ENCODE data around the gene KCTD11. TPM values are rescaled to one million over a fixed set of nuclear protein-coding genes. Genes with fewer than 3 reads are reported as not detected.

Gene KCTD11
- total and polyA plus RNA-seq, 2 experiments from 2014 or later: 2.2 to 7.7 TPM

DNA sequence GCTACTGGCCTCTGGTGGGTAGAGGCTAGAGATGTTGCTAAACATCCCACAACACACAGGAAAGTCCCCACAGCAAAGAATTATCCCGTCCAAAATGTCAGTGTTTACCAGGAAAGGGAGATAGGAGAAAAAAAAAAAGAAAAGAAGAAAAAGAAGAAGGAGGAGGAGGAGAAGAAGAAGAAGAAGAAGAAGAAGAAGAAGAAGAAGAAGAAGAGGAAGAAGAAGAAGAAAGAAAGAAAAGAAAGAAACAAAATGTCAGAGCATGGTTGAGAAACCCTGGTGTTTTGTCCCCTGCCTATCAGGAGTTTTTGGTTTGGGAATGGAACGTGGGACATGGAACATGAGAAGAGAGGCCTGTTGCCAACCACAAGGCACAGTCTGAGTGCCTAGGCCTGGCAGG lies 5.4 kb downstream of the KCTD11 start (continued):
- TF ChIP-seq, protein P1, sequence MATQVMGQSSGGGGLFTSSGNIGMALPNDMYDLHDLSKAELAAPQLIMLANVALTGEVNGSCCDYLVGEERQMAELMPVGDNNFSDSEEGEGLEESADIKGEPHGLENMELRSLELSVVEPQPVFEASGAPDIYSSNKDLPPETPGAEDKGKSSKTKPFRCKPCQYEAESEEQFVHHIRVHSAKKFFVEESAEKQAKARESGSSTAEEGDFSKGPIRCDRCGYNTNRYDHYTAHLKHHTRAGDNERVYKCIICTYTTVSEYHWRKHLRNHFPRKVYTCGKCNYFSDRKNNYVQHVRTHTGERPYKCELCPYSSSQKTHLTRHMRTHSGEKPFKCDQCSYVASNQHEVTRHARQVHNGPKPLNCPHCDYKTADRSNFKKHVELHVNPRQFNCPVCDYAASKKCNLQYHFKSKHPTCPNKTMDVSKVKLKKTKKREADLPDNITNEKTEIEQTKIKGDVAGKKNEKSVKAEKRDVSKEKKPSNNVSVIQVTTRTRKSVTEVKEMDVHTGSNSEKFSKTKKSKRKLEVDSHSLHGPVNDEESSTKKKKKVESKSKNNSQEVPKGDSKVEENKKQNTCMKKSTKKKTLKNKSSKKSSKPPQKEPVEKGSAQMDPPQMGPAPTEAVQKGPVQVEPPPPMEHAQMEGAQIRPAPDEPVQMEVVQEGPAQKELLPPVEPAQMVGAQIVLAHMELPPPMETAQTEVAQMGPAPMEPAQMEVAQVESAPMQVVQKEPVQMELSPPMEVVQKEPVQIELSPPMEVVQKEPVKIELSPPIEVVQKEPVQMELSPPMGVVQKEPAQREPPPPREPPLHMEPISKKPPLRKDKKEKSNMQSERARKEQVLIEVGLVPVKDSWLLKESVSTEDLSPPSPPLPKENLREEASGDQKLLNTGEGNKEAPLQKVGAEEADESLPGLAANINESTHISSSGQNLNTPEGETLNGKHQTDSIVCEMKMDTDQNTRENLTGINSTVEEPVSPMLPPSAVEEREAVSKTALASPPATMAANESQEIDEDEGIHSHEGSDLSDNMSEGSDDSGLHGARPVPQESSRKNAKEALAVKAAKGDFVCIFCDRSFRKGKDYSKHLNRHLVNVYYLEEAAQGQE (IDR thresholded peaks at IDR 0.05; ENCODE audit: unreplicated experiment): no peak
- TF ChIP-seq, protein P2, sequence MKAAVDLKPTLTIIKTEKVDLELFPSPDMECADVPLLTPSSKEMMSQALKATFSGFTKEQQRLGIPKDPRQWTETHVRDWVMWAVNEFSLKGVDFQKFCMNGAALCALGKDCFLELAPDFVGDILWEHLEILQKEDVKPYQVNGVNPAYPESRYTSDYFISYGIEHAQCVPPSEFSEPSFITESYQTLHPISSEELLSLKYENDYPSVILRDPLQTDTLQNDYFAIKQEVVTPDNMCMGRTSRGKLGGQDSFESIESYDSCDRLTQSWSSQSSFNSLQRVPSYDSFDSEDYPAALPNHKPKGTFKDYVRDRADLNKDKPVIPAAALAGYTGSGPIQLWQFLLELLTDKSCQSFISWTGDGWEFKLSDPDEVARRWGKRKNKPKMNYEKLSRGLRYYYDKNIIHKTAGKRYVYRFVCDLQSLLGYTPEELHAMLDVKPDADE (IDR thresholded peaks at IDR 0.05): no peak
- TF ChIP-seq EZH2phosphoT487 (IDR thresholded peaks at IDR 0.05; ENCODE audit: unreplicated experiment): no peak
- TF ChIP-seq ZNF331 (CRISPR knock-in tag; IDR thresholded peaks at IDR 0.05; ENCODE audit: low read depth): no peak
- no peak for TF ChIP-seq CREB1 (CRISPR knock-in tag; IDR thresholded peaks at IDR 0.05; ENCODE audit: low read depth)

DNA sequence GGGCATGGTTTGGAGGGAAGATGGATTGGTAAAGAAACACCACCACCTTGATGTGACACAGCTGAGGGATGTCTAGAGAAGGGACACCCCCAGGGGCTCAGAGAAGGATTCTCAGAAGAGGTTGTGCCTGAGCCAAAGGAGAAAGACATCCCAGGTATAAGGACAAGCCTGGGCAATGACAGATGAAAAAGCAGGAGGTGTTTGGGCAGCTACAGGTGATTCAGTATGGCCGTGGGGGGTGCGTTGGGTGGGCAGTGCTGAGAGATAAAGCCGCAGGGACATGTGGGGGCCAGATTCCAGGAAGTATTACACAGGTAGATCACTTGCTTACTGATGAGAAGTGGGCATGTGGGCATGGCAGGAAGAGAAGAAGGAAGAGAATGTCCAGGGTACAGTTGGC lies 9.9 kb downstream of the KCTD11 start:
- no peak overlapping the region for H3K4me2 ChIP-seq
- H2AFZ ChIP-seq: no peak overlapping the region
- TF ChIP-seq, protein P2 (IDR thresholded peaks at IDR 0.05): no peak
- TF ChIP-seq, protein P3, sequence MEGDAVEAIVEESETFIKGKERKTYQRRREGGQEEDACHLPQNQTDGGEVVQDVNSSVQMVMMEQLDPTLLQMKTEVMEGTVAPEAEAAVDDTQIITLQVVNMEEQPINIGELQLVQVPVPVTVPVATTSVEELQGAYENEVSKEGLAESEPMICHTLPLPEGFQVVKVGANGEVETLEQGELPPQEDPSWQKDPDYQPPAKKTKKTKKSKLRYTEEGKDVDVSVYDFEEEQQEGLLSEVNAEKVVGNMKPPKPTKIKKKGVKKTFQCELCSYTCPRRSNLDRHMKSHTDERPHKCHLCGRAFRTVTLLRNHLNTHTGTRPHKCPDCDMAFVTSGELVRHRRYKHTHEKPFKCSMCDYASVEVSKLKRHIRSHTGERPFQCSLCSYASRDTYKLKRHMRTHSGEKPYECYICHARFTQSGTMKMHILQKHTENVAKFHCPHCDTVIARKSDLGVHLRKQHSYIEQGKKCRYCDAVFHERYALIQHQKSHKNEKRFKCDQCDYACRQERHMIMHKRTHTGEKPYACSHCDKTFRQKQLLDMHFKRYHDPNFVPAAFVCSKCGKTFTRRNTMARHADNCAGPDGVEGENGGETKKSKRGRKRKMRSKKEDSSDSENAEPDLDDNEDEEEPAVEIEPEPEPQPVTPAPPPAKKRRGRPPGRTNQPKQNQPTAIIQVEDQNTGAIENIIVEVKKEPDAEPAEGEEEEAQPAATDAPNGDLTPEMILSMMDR (conservative IDR thresholded peaks at IDR 0.05; ENCODE audit: low read depth in 2 of 2): no peak
- TF ChIP-seq POLR2AphosphoS5 (IDR thresholded peaks at IDR 0.05; ENCODE audit: low read depth) (no peak), JUNB (IDR thresholded peaks at IDR 0.05; ENCODE audit: unreplicated experiment) (no peak), STAT1 (IDR thresholded peaks at IDR 0.05; ENCODE audit: unreplicated experiment) (no peak), CREB1 (CRISPR knock-in tag; IDR thresholded peaks at IDR 0.05; ENCODE audit: low read depth) (no peak), EZH2phosphoT487 (IDR thresholded peaks at IDR 0.05; ENCODE audit: unreplicated experiment) (no peak), NANOG (IDR thresholded peaks at IDR 0.05; ENCODE audit: borderline replicate concordance) (no peak), ZNF331 (CRISPR knock-in tag; IDR thresholded peaks at IDR 0.05; ENCODE audit: low read depth) (no peak), EZH2 (IDR thresholded peaks at IDR 0.05; ENCODE audit: low read depth, unreplicated experiment) (no peak)
- TF ChIP-seq, protein P1 (IDR thresholded peaks at IDR 0.05; ENCODE audit: unreplicated experiment): no peak

More for the DNA sequence above, 9.9 kb downstream of the KCTD11 start:
- H3K9me3 Mint-ChIP-seq: no peaks in the 10 kb centered on the region
- no peaks in the 10 kb centered on the region for H3K9me2 ChIP-seq (ENCODE audit: insufficient read depth)
- H3K79me2 ChIP-seq (replicated peaks; ENCODE audit: insufficient read depth): no peaks in the 10 kb centered on the region
- DNase-seq (ENCODE audit: low spot score) (no peak), ATAC-seq (no peak)
- H3F3A ChIP-seq (replicated peaks; ENCODE audit: low read depth): no peaks in the 10 kb centered on the region; the same call in 1 of the 2 replicates
- H3K36me3 ChIP-seq (ENCODE audit: insufficient read depth): no peaks in the 10 kb centered on the region
- H3K36me3 Mint-ChIP-seq (ENCODE audit: low read depth): no peaks in the 10 kb centered on the region
- H3K27ac ChIP-seq (ENCODE audit: low read depth): no peak overlapping the region
- peaks cover 9% of the 10 kb centered on the region for H3K27me3 Mint-ChIP-seq (ENCODE audit: insufficient read depth, low read depth, poor library complexity)
- H3K4me3 Mint-ChIP-seq: no peak overlapping the region
- no peaks in the 10 kb centered on the region for H3K27me3 ChIP-seq (ENCODE audit: insufficient read depth)
- H3K27ac Mint-ChIP-seq: no peak overlapping the region
- peaks cover 3% of the 10 kb centered on the region; the same call in 2 of the 3 replicates for H3K4me1 Mint-ChIP-seq
- no peaks in the 10 kb centered on the region for H4K20me1 ChIP-seq (replicated peaks; ENCODE audit: insufficient read depth)
- peaks cover 3% of the 10 kb centered on the region; the same call in 1 of the 2 replicates for H3K4me1 ChIP-seq (ENCODE audit: insufficient read depth)
- H3K4me3 ChIP-seq: no peak overlapping the region
